IMR-90 (cell line): Measurements from ENCODE around the gene RASGRF1. TPM values are rescaled to one million over a fixed set of nuclear protein-coding genes. Genes with fewer than 3 reads are reported as not detected.

Experiments
- ATAC-seq: fragments of 200-7000 bp; cut with Tn5 transposase; 2 replicates; pipeline ENCODE4 v1.9.1; 2020; ENCODE audit warnings: low read depth, mild to moderate bottlenecking, moderate library complexity
- BruUV-seq: library from RNA; stranded (reverse); fragments of 400-500 nt; replicated peaks from 2 replicates; lab custom pipeline; 2021; lab: Mats Ljungman, UMichigan
- CTCF ChIA-PET: fragments of 300-600 bp; formaldehyde crosslinking; extraction: SDS; loops from one replicate; lab custom pipeline; 2021; ENCODE audit warnings: antibody characterized with exemption; lab: Yijun Ruan, JAX
- POLR2A ChIA-PET: fragments of 300-600 bp; sonication (Branson Sonifier 250); formaldehyde crosslinking; loops from one replicate; lab custom pipeline; 2022; ENCODE audit warnings: antibody characterized with exemption; ENCODE audit not compliant: unreplicated experiment; lab: Charles Lee
- DNase-seq: peaks from one replicate; pipeline ENCODE4 v3.0.0; 2013
- H2AFZ ChIP-seq: replicated peaks from 2 replicates; pipeline ENCODE3; 2013; ENCODE audit warnings: low read length, mild to moderate bottlenecking; ENCODE audit not compliant: poor library complexity
- H2AK5ac ChIP-seq: 2 replicates; pipeline ENCODE4 v1.6.1; 2013; ENCODE audit warnings: low read depth, low read length, inconsistent platforms
- H2AK9ac ChIP-seq: replicated peaks from 2 replicates; pipeline ENCODE3; 2013; ENCODE audit warnings: mild to moderate bottlenecking, low read depth, low read length, moderate library complexity; ENCODE audit not compliant: poor library complexity
- H2BK120ac ChIP-seq: 2 replicates; pipeline ENCODE4 v1.6.1; 2013; ENCODE audit warnings: low read depth, low read length, inconsistent platforms
- H2BK15ac ChIP-seq: 3 replicates; pipeline ENCODE4 v1.6.1; 2013; ENCODE audit warnings: low read depth, low read length, inconsistent platforms
- H2BK20ac ChIP-seq: 2 replicates; pipeline ENCODE4 v1.6.1; 2013; ENCODE audit warnings: low read depth, mild to moderate bottlenecking, inconsistent platforms, low read length, moderate library complexity
- H2BK5ac ChIP-seq: 2 replicates; pipeline ENCODE4 v1.6.1; 2013; ENCODE audit warnings: mild to moderate bottlenecking, low read depth, low read length, inconsistent platforms; ENCODE audit not compliant: poor library complexity, severe bottlenecking
- H3K14ac ChIP-seq: replicated peaks from 2 replicates; pipeline ENCODE4 v1.6.1; 2013; ENCODE audit warnings: low read depth, low read length, inconsistent platforms
- H3K18ac ChIP-seq: 2 replicates; pipeline ENCODE4 v1.6.1; 2013; ENCODE audit warnings: low read depth, low read length, control low read depth
- H3K23ac ChIP-seq: 2 replicates; pipeline ENCODE4 v1.6.1; 2013; ENCODE audit warnings: low read depth, low read length, inconsistent platforms
- H3K27ac ChIP-seq: 2 replicates; pipeline ENCODE4 v1.5.1; 2013; ENCODE audit warnings: mild to moderate bottlenecking, control low read depth, low read length; ENCODE audit not compliant: insufficient read depth
- H3K27me3 ChIP-seq: 2 replicates; pipeline ENCODE4 v1.6.1; 2013; ENCODE audit warnings: low read length; ENCODE audit not compliant: control insufficient read depth, insufficient read depth
- H3K36me3 ChIP-seq: 2 replicates; pipeline ENCODE4 v1.6.1; 2013; ENCODE audit warnings: low read length, mixed read lengths; ENCODE audit not compliant: control insufficient read depth, insufficient read depth
- H3K4ac ChIP-seq: 2 replicates; pipeline ENCODE4 v1.6.1; 2013; ENCODE audit warnings: low read depth, low read length, inconsistent platforms
- H3K4me1 ChIP-seq: 2 replicates; pipeline ENCODE4 v1.6.1; 2013; ENCODE audit warnings: low read length, mixed read lengths; ENCODE audit not compliant: control insufficient read depth, insufficient read depth
- H3K4me2 ChIP-seq: 2 replicates; pipeline ENCODE4 v1.6.1; 2013; ENCODE audit warnings: low read depth, mild to moderate bottlenecking, control low read depth, low read length, moderate library complexity
- H3K4me3 ChIP-seq: 2 replicates; pipeline ENCODE4 v1.5.1; 2013; ENCODE audit warnings: low read depth, mild to moderate bottlenecking, control low read depth, low read length, moderate library complexity; ENCODE audit not compliant: insufficient read depth
- H3K56ac ChIP-seq: 2 replicates; pipeline ENCODE4 v1.6.1; 2013; ENCODE audit warnings: low read length, inconsistent platforms; ENCODE audit not compliant: insufficient read depth; ENCODE audit errors: extremely low read depth
- H3K79me1 ChIP-seq, 2 experiments: 2 replicates each; pipeline ENCODE4 v1.6.1; 2013; ENCODE audit warnings: low read length in 2 of 2, inconsistent platforms in 1 of 2, low read depth in 1 of 2
- H3K9ac ChIP-seq: 2 replicates; pipeline ENCODE4 v1.6.1; 2013; ENCODE audit warnings: low read depth, low read length, control low read depth
- H3K9me1 ChIP-seq: 2 replicates; pipeline ENCODE4 v1.6.1; 2013; ENCODE audit warnings: low read length, inconsistent platforms; ENCODE audit not compliant: insufficient read depth
- H3K9me3 ChIP-seq: 2 replicates; pipeline ENCODE4 v1.6.1; 2013; ENCODE audit warnings: low read length; ENCODE audit not compliant: control insufficient read depth, insufficient read depth
- H4K20me1 ChIP-seq: 2 replicates; pipeline ENCODE4 v1.6.1; 2013; ENCODE audit warnings: low read length, inconsistent platforms; ENCODE audit not compliant: insufficient read depth
- H4K5ac ChIP-seq: 2 replicates; pipeline ENCODE4 v1.6.1; 2013; ENCODE audit warnings: mild to moderate bottlenecking, low read depth, low read length, control low read depth
- H4K8ac ChIP-seq, 2 experiments: 2 replicates each; pipeline ENCODE4 v1.6.1; 2013; ENCODE audit warnings: low read depth in 2 of 2, low read length in 2 of 2, control low read depth in 1 of 2, inconsistent platforms in 1 of 2
- H4K91ac ChIP-seq: 2 replicates; pipeline ENCODE4 v1.6.1; 2013; ENCODE audit warnings: low read depth, low read length, inconsistent platforms; ENCODE audit not compliant: insufficient read depth
- BHLHE40 ChIP-seq: fragments of 150-350 bp; IDR thresholded peaks from 2 replicates; pipeline ENCODE4 v1.6.1; 2016; ENCODE audit warnings: mild to moderate bottlenecking, low read depth, low read length
- CTCF ChIP-seq: conservative IDR thresholded peaks from 2 replicates; pipeline ENCODE4 v1.5.1; 2012; ENCODE audit warnings: mild to moderate bottlenecking, low read depth, low read length, improper control_type of control experiment
- MAFK ChIP-seq: IDR thresholded peaks from 2 replicates; pipeline ENCODE4 v1.6.1; 2012; ENCODE audit warnings: low read depth, low read length, improper control_type of control experiment
- MAZ ChIP-seq: IDR thresholded peaks from 2 replicates; pipeline ENCODE4 v1.6.1; 2012; ENCODE audit warnings: low read depth, mild to moderate bottlenecking, low read length, improper control_type of control experiment, moderate library complexity, borderline replicate concordance
- MXI1 ChIP-seq: IDR thresholded peaks from 2 replicates; pipeline ENCODE4 v1.6.1; 2012; ENCODE audit warnings: low read depth, mild to moderate bottlenecking, low read length, moderate library complexity, borderline replicate concordance
- RFX5 ChIP-seq: IDR thresholded peaks from 2 replicates; pipeline ENCODE4 v1.8.0; 2012; ENCODE audit warnings: low read depth, mild to moderate bottlenecking, low read length, moderate library complexity
- WGBS, 2 experiments: methylation state at CpG; one replicate each; pipeline versions ENCODE4 v1.1.5 to v1.1.7; 2013; ENCODE audit warnings: missing lambda C conversion rate in 2 of 2; ENCODE audit not compliant: insufficient read length in 1 of 2; ENCODE audit errors: extremely low coverage in 2 of 2; 5-methylcytosine and 5-hydroxymethylcytosine counted together
- dilution Hi-C: fragments of 300-500 bp; cut with HindIII; formaldehyde crosslinking; loops from one replicate; pipeline ENCODE4 v1.14.3; 2018; ENCODE audit warnings: low sequenced_read_pairs; ENCODE audit not compliant: unreplicated experiment
- in situ Hi-C: fragments of 300-500 bp; cut with MboI; formaldehyde crosslinking; loops from 3 replicates; pipeline ENCODE4 v1.14.3; 2019; ENCODE audit warnings: low sequenced_read_pairs, inconsistent platforms, mixed read lengths
- intact Hi-C: fragments of 100-400 bp; cut with micrococcal nuclease; formaldehyde crosslinking; loops from 2 replicates; pipeline ENCODE4 v1.10.0; 2022
- polyA plus RNA-seq, 3 experiments: library from polyadenylated mRNA; depleted of rRNA; stranded (reverse); fragments of >200 nt; gene quantifications; 2 replicates each; pipeline ENCODE4 v1.2.3, GENCODE V29; 2012; ENCODE audit warnings: low replicate concordance in 1 of 3
- total RNA-seq: library from RNA; depleted of rRNA; stranded (reverse); fragments of >200 nt; gene quantifications from 2 replicates; pipeline ENCODE4 v1.2.3, GENCODE V29; 2012

RASGRF1 gene
- total and polyA plus RNA-seq, 2 of the 4 experiments (the other 2 are of a cell fraction): under 0.01 to 0.15 TPM

GRCh38 chr15:79042213-79042928 lies 48.2 kb downstream of the RASGRF1 start:
- dilution Hi-C loops: no loop called here
- H3K79me1 ChIP-seq: no peaks in the 10 kb centered on the region
- no peak overlapping the region for H3K18ac ChIP-seq
- H3K23ac ChIP-seq: no peak overlapping the region
- no peak overlapping the region for H2BK120ac ChIP-seq
- H4K5ac ChIP-seq: no peak overlapping the region
- H2BK20ac ChIP-seq: no peak overlapping the region
- BruUV-seq: no TSS peak
- H4K8ac ChIP-seq: no peak overlapping the region
- H4K20me1 ChIP-seq: no peaks in the 10 kb centered on the region
- H3K4me1 ChIP-seq: no peaks in the 10 kb centered on the region
- no peaks in the 10 kb centered on the region for H3K9me1 ChIP-seq
- H2BK5ac ChIP-seq: no peak overlapping the region
- no peak overlapping the region for H3K56ac ChIP-seq
- H3K36me3 ChIP-seq: no peaks in the 10 kb centered on the region
- H3K27me3 ChIP-seq: peaks cover 8% of the 10 kb centered on the region
- H3K14ac ChIP-seq: no peak overlapping the region
- ChIA-PET POLR2A (no interaction called here), CTCF (no interaction called here)
- no peak overlapping the region for H4K91ac ChIP-seq
- no peak overlapping the region for H3K4me3 ChIP-seq
- ATAC-seq: no peak
- no peak for DNase-seq
- peaks cover 4% of the 10 kb centered on the region for H3K9me3 ChIP-seq
- H3K27ac ChIP-seq: no peak overlapping the region
- 20% methylated on average over 1 of the region's 2 CpGs; no CpG with 5 or more reads in 1 of the 2 experiments for WGBS, 2 experiments
- H2AK5ac ChIP-seq: no peak overlapping the region
- no peak for TF ChIP-seq MAFK
- TF ChIP-seq BHLHE40: no peak
- TF ChIP-seq RFX5: no peak
- TF ChIP-seq MAZ: no peak
- TF ChIP-seq MXI1: no peak
- no peak for TF ChIP-seq CTCF
- H3K9ac ChIP-seq: no peak overlapping the region
- in situ Hi-C loops: no loop called here
- intact Hi-C loops: no loop called here
- no peak overlapping the region for H3K4me2 ChIP-seq
- H3K4ac ChIP-seq: no peak overlapping the region
- no peak overlapping the region for H2AFZ ChIP-seq
- no peak overlapping the region for H2BK15ac ChIP-seq
- no peak overlapping the region for H2AK9ac ChIP-seq
